Ishikawa (cell line): ENCODE measurements around the gene STAT1.

Experiments
- CREB1 ChIP-seq: IDR thresholded peaks from 2 replicates; pipeline ENCODE4 v1.6.1; 2012; ENCODE audit warnings: low read depth
- EP300 ChIP-seq: IDR thresholded peaks from 2 replicates; pipeline ENCODE4 v1.6.1; 2012; ENCODE audit warnings: borderline replicate concordance
- MAX ChIP-seq: IDR thresholded peaks from 2 replicates; pipeline ENCODE4 v1.6.1; 2012
- RAD21 ChIP-seq: IDR thresholded peaks from 2 replicates; pipeline ENCODE4 v1.6.1; 2012; ENCODE audit warnings: low read depth
- TAF1 ChIP-seq: IDR thresholded peaks from 2 replicates; pipeline ENCODE4 v1.6.1; 2012; ENCODE audit warnings: low read depth, mild to moderate bottlenecking
- TEAD4 ChIP-seq: IDR thresholded peaks from 2 replicates; pipeline ENCODE4 v1.6.1; 2012
- USF1 ChIP-seq: IDR thresholded peaks from 2 replicates; pipeline ENCODE4 v1.6.1; 2012
- YY1 ChIP-seq: IDR thresholded peaks from 2 replicates; pipeline ENCODE4 v1.6.1; 2012; ENCODE audit warnings: low read depth
- ZBTB7A ChIP-seq: IDR thresholded peaks from 2 replicates; pipeline ENCODE4 v1.6.1; 2012; ENCODE audit warnings: low read depth

- TF ChIP-seq YY1 (no peak), EP300 (no peak), ZBTB7A (no peak), RAD21 (no peak), MAX (no peak), TAF1 (no peak), TEAD4 (no peak), USF1 (no peak), CREB1 (no peak)
Observed at GRCh38 chr2:191049728-191050639, 36.0 kb upstream of the STAT1 start.
